ENCODE measurements around the gene CSF2RB.

CSF2RB gene

DNA sequence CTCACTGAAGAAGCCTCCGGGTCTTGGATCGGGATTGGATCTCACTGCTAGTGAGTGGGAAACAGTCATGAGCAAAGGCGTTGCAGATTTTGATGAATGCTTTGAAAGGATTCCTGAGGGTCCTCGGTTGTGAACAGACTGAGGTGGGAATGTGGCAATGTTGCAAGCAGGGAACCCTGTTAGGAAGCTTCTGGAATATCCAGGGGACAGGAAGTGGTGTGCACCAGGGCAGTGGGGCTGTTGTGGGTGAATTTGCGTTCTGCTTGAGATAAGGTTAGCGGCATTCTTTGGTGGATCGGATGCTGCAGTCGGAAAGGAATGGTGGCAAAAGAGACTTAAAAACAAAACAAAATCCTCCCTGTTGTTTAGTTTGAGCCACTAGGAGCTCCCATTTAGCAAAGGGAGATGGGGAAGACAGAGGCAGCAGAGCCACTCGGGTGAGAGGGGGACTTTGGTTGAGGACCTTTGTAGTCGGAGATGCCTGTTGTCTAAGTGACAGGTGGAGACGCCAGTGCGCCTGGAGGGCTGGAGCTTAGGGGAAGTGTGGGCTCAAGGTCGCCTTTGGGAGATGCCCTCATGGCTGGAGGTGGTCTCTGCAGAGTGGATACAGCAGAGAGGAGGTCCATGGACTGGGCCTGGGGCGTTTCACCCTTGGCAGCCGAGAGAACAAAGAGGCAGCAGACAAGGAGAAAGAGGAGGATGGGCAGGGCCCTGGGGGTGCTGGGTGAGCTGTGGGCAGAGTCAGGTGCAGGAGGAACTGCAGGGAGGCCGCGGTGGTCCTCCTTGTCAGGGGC is 37.6 kb downstream of the CSF2RB start:
- H3K27me3 ChIP-seq (ENCODE audit: insufficient read depth, poor library complexity, severe bottlenecking), result no peaks in the 10 kb centered on the region
- ATAC-seq (ENCODE audit: low read depth), result no peak
- DNase-seq (ENCODE audit: low spot score), result no peak

DNA sequence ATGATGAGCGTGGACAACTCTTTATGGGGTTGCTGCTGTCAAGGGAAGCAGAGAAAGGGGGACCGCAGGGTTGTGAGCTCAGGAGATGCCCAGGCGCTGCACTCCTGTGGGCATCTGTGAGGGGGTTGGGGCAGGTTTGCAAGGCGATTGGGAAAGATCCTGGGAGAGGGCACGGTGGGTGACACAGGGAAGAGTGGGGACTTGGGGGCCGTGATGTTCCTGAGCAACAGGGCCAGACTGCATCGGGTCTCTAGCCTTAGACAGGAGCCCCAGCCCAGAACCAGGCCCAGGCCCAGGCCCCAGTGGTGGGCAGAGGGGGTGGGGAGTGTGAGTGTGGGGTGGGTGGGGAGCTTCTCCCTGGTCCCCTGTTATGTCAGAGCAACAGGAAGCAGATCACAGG is 38.3 kb downstream of the CSF2RB start:
- Histone ChIP-seq H3K36me3 (ENCODE audit: low read depth) (no peaks in the 10 kb centered on the region), H3K27ac (ENCODE audit: poor library complexity, severe bottlenecking) (no peak overlapping the region), H3K4me1 (ENCODE audit: insufficient read depth, poor library complexity, severe bottlenecking) (no peaks in the 10 kb centered on the region), H3K9me3 (ENCODE audit: severe bottlenecking) (no peaks in the 10 kb centered on the region), H3K27me3 (ENCODE audit: insufficient read depth, poor library complexity, severe bottlenecking) (no peaks in the 10 kb centered on the region), H3K4me3 (ENCODE audit: severe bottlenecking) (no peak overlapping the region)
- DNase-seq (ENCODE audit: low spot score), result no peak
- no peak for ATAC-seq (ENCODE audit: low read depth)
- TF ChIP-seq, protein P1, sequence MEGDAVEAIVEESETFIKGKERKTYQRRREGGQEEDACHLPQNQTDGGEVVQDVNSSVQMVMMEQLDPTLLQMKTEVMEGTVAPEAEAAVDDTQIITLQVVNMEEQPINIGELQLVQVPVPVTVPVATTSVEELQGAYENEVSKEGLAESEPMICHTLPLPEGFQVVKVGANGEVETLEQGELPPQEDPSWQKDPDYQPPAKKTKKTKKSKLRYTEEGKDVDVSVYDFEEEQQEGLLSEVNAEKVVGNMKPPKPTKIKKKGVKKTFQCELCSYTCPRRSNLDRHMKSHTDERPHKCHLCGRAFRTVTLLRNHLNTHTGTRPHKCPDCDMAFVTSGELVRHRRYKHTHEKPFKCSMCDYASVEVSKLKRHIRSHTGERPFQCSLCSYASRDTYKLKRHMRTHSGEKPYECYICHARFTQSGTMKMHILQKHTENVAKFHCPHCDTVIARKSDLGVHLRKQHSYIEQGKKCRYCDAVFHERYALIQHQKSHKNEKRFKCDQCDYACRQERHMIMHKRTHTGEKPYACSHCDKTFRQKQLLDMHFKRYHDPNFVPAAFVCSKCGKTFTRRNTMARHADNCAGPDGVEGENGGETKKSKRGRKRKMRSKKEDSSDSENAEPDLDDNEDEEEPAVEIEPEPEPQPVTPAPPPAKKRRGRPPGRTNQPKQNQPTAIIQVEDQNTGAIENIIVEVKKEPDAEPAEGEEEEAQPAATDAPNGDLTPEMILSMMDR (IDR thresholded peaks at IDR 0.05; ENCODE audit: poor library complexity, severe bottlenecking), result no peak

More for the DNA sequence above, 37.6 kb downstream of the CSF2RB start:
- H3K27ac ChIP-seq (ENCODE audit: poor library complexity, severe bottlenecking), result no peak overlapping the region
- H3K36me3 ChIP-seq (ENCODE audit: low read depth), result no peaks in the 10 kb centered on the region
- H3K9me3 ChIP-seq (ENCODE audit: severe bottlenecking), result no peaks in the 10 kb centered on the region
- TF ChIP-seq, protein P1 (IDR thresholded peaks at IDR 0.05; ENCODE audit: poor library complexity, severe bottlenecking), result no peak
- no peaks in the 10 kb centered on the region for H3K4me1 ChIP-seq (ENCODE audit: insufficient read depth, poor library complexity, severe bottlenecking)
- no peak overlapping the region for H3K4me3 ChIP-seq (ENCODE audit: severe bottlenecking)

DNA sequence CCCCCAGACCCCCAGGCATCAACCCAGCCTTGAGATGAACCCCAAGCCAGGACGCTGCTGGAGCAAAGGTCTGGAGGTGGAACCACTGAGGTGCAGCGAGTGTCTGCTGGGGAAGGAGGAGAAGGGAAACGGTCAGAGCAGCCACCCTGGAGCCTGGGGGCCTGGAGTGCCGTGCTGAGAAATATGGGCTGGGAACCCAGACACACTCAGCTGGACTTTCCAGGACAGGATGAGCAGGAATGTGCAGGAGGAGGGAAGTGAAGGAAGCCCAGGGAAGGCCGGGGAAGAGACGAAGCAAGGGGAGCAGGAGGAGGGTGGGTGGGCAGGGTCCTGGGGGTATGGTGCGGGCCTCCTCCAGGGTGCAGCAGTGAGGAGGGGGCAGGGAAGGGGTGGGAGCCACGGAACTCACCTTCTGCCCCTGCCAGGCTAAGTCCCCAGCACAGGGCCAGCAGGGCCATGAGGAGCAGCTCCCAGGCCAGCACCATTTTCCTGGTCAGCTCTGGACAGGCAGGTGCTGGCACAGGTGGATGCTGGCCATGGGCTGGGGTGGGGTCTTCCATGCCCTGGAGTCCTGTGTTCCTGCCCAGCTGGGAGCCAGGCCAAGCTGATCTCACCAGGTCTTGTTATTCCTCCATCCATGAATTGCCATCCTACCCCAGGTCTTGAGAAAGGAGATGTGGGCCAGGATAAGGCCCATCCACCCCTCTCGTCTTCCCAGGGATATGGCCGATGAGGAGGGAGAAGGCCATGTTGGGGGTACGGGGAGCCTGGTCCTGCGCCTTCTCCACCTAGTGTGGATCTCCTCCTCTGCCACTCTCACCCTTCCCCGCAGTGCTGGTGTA is 40.0 kb downstream of the CSF2RB start:
- no peak for ATAC-seq (ENCODE audit: low read depth)
- Histone ChIP-seq H3K36me3 (ENCODE audit: low read depth) (no peaks in the 10 kb centered on the region), H3K9me3 (ENCODE audit: severe bottlenecking) (no peaks in the 10 kb centered on the region), H3K4me1 (ENCODE audit: insufficient read depth, poor library complexity, severe bottlenecking) (no peaks in the 10 kb centered on the region), H3K27me3 (ENCODE audit: insufficient read depth, poor library complexity, severe bottlenecking) (no peaks in the 10 kb centered on the region), H3K4me3 (ENCODE audit: severe bottlenecking) (no peak overlapping the region), H3K27ac (ENCODE audit: poor library complexity, severe bottlenecking) (no peak overlapping the region)
- TF ChIP-seq, protein P1 (IDR thresholded peaks at IDR 0.05; ENCODE audit: poor library complexity, severe bottlenecking), result no peak
- DNase-seq (ENCODE audit: low spot score), result no peak

DNA sequence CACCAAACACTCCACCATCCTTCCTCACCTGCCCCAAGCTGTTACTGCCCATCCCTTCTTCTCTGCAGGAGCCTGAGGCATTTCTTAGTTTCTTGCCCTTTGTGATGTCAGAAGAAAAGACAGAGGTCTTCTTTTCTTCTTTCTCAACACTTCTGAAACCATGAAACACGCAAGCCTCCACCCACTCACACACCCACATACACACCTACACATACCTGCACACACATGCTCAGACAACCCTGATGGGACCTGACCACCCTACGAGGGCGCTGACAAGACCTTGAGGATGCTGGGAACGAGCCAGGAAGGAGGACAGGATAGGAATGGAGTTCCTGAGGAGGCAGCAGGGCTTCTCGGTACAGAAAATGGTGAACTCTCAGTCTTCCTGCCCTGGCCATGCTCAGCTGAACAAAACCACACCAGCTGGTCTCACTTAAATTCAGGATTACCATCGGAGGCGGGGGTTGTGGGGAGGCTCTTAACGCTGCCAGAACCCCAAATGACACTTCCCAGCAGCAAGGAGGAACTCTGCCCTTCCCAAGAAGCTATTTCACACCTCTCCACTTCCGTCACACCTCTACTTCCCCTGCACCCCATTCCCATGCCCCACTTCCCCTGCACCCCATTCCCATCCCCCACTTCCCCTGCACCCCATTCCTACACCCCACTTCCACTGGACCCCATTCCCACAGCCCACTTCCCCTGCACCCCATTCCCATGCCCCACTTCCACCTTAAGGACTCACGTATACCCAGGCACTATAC is 41.0 kb downstream of the CSF2RB start:
- Histone ChIP-seq H3K27ac (ENCODE audit: poor library complexity, severe bottlenecking) (no peak overlapping the region), H3K27me3 (ENCODE audit: insufficient read depth, poor library complexity, severe bottlenecking) (no peaks in the 10 kb centered on the region), H3K36me3 (ENCODE audit: low read depth) (no peaks in the 10 kb centered on the region), H3K4me3 (ENCODE audit: severe bottlenecking) (no peak overlapping the region), H3K9me3 (ENCODE audit: severe bottlenecking) (no peaks in the 10 kb centered on the region), H3K4me1 (ENCODE audit: insufficient read depth, poor library complexity, severe bottlenecking) (no peaks in the 10 kb centered on the region)
- ATAC-seq (ENCODE audit: low read depth), result no peak
- no peak for DNase-seq (ENCODE audit: low spot score)
- TF ChIP-seq, protein P1 (IDR thresholded peaks at IDR 0.05; ENCODE audit: poor library complexity, severe bottlenecking), result no peak
